B cell (primary cell): ENCODE measurements around the gene RASSF9. TPM values are rescaled to one million over a fixed set of nuclear protein-coding genes. Genes with fewer than 3 reads are reported as not detected.

Source experiments
- ATAC-seq: fragments of 200-7000 bp; cut with Tn5 transposase; one replicate; pipeline ENCODE4 v1.10.0; 2021; ENCODE audit warnings: low read depth, mild to moderate bottlenecking, moderate number of reproducible peaks, moderate library complexity
- CTCF ChIA-PET: fragments of 350-600 bp; sonication (Branson Sonifier 250); formaldehyde crosslinking; loops from one replicate; lab custom pipeline; 2021; ENCODE audit warnings: antibody characterized with exemption, inconsistent platforms; lab: Charles Lee
- POLR2A ChIA-PET: fragments of 350-600 bp; sonication (Branson Sonifier 250); formaldehyde crosslinking; loops from one replicate; lab custom pipeline; 2021; ENCODE audit warnings: antibody characterized with exemption; lab: Charles Lee
- DNase-seq: peaks from one replicate; pipeline ENCODE4 v3.0.0; 2013
- H2AFZ ChIP-seq: 2 replicates; pipeline ENCODE4 v1.6.1; 2012; ENCODE audit warnings: mild to moderate bottlenecking, low read depth, low read length; ENCODE audit not compliant: insufficient read depth, poor library complexity, severe bottlenecking
- H3K27ac ChIP-seq, 2 donors: 1 replicate in 1 of 2; 2 replicates in 1 of 2; pipeline ENCODE4 v1.5.1; 2012 to 2013; ENCODE audit warnings: low read length in 2 of 2, mild to moderate bottlenecking in 2 of 2, moderate library complexity in 1 of 2
- H3K27me3 ChIP-seq, 4 experiments: fragments of 200-600 bp in 1 of 4; sonication (generic) in 1 of 4; replicated peaks in 1 of 4; 1 replicate in 2 of 4; 2 replicates in 2 of 4; pipeline versions ENCODE4 v1.6.1 to v1.7.0; 2013 to 2016; ENCODE audit warnings: low read length in 3 of 4, mild to moderate bottlenecking in 2 of 4, mixed read lengths in 1 of 4, moderate library complexity in 1 of 4; ENCODE audit not compliant: insufficient read depth in 4 of 4, control insufficient read depth in 3 of 4; ENCODE audit errors: control extremely low read depth in 1 of 4
- H3K36me3 ChIP-seq, 2 experiments: replicated peaks in 1 of 2; 1 replicate in 1 of 2; 2 replicates in 1 of 2; pipeline versions ENCODE4 v1.6.1 to v1.7.1; 2013; ENCODE audit warnings: low read length in 1 of 2; ENCODE audit not compliant: insufficient read depth in 2 of 2, control insufficient read depth in 1 of 2; ENCODE audit errors: control extremely low read depth in 1 of 2, extremely low read depth in 1 of 2
- H3K4me1 ChIP-seq, 2 donors: fragments of 200-600 bp in 1 of 2; sonication (generic) in 1 of 2; 1 replicate in 1 of 2; 2 replicates in 1 of 2; pipeline versions ENCODE4 v1.5.1 to v1.6.1; 2013 to 2017; ENCODE audit warnings: low read length in 2 of 2; ENCODE audit not compliant: control insufficient read depth in 2 of 2, insufficient read depth in 2 of 2
- H3K4me2 ChIP-seq: replicated peaks from 2 replicates; pipeline ENCODE3; 2012; ENCODE audit warnings: mild to moderate bottlenecking, low read depth, low read length; ENCODE audit not compliant: poor library complexity, severe bottlenecking
- H3K4me3 ChIP-seq, 5 experiments: fragments of 200-600 bp in 1 of 5; sonication (generic) in 1 of 5; 1 replicate in 3 of 5; 2 replicates in 2 of 5; pipeline versions ENCODE4 v1.5.1 to v1.7.0; 2011 to 2016; ENCODE audit warnings: low read length in 4 of 5, mild to moderate bottlenecking in 4 of 5, low read depth in 2 of 5, control low read depth in 1 of 5, moderate library complexity in 1 of 5; ENCODE audit not compliant: insufficient read depth in 1 of 5; ENCODE audit errors: control extremely low read depth in 1 of 5, extremely low read depth in 1 of 5
- H3K79me2 ChIP-seq: fragments of 200-600 bp; sonication (generic); one replicate; pipeline ENCODE4 v1.6.0; 2016; ENCODE audit warnings: low read length; ENCODE audit not compliant: control insufficient read depth, insufficient read depth
- H3K9ac ChIP-seq: fragments of 200-600 bp; sonication (generic); 2 replicates; pipeline ENCODE4 v1.6.1; 2017; ENCODE audit warnings: mild to moderate bottlenecking, low read length, moderate library complexity
- H3K9me3 ChIP-seq, 3 donors: one replicate each; pipeline versions ENCODE4 v1.6.1 to v1.7.1; 2013; ENCODE audit warnings: low read length in 2 of 3; ENCODE audit not compliant: control insufficient read depth in 2 of 3, insufficient read depth in 1 of 3; ENCODE audit errors: control extremely low read depth in 1 of 3
- H4K20me1 ChIP-seq: 2 replicates; pipeline ENCODE4 v1.6.0; 2012; ENCODE audit warnings: mild to moderate bottlenecking, low read length; ENCODE audit not compliant: insufficient read depth, control insufficient read depth, poor library complexity, severe bottlenecking
- H3K27ac Mint-ChIP-seq: one replicate; pipeline ENCODE4 v1.8.0; 2021; ENCODE audit warnings: mixed read lengths
- H3K27me3 Mint-ChIP-seq: one replicate; pipeline ENCODE4 v1.8.0; 2021; ENCODE audit warnings: mixed read lengths
- H3K4me1 Mint-ChIP-seq: one replicate; pipeline ENCODE4 v1.8.0; 2021; ENCODE audit warnings: mixed read lengths
- H3K4me3 Mint-ChIP-seq: one replicate; pipeline ENCODE4 v1.8.0; 2021; ENCODE audit warnings: mixed read lengths
- H3K9me3 Mint-ChIP-seq: one replicate; pipeline ENCODE4 v1.8.0; 2022; ENCODE audit warnings: mixed read lengths; ENCODE audit not compliant: insufficient read depth
- CTCF ChIP-seq: fragments of 200-600 bp; IDR thresholded peaks from one replicate; pipeline ENCODE4 v1.8.0; 2022; ENCODE audit warnings: antibody characterized with exemption, mild to moderate bottlenecking
- EZH2 ChIP-seq: IDR thresholded peaks from 2 replicates; pipeline ENCODE4 v1.6.1; 2012; ENCODE audit warnings: borderline replicate concordance, low read depth, mild to moderate bottlenecking, moderate library complexity, low read length; ENCODE audit not compliant: insufficient read depth, poor library complexity, severe bottlenecking
- WGBS: methylation state at CpG from one replicate; pipeline ENCODE4 v1.1.5; 2013; ENCODE audit warnings: missing lambda C conversion rate; ENCODE audit not compliant: insufficient coverage; 5-methylcytosine and 5-hydroxymethylcytosine counted together
- intact Hi-C: fragments of 100-400 bp; cut with micrococcal nuclease; formaldehyde crosslinking; loops from one replicate; pipeline ENCODE4 v1.10.0; 2022
- polyA plus RNA-seq: library from polyadenylated mRNA; depleted of rRNA; stranded (reverse); fragments of >200 nt; gene quantifications from 2 replicates; pipeline ENCODE4 v1.2.3, GENCODE V29; 2012
- total RNA-seq, 2 donors: library from RNA; stranded (reverse); fragments of 120-200 nt in 1 of 2; gene quantifications; 1 replicate in 1 of 2; 2 replicates in 1 of 2; pipeline versions ENCODE4 v1.2.3 to v1.2.4, GENCODE V29; 2013 to 2022

The RASSF9 gene
- total and polyA plus RNA-seq, 2 donors (not counting 1 experiment from before 2014, with no cell fraction given), result not detected

DNA sequence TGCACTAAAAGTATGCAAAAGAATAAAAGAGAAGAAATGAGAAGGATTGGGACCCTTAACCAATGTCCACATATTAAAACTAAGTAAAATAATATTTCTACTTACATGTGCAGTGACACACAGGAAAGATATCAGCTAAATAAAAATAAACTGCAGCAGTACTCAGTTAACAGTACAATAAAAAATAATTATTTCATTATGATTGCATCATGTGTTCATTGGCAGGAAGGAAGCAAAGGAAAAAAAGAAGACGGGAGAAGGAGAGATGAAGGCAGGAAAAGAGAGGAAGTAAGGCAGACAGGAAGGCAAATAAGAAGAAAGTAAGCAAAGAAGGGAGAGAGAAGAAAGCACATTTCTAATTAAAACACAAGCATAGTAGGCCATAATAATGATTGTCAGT lies 33.0 kb downstream of the RASSF9 start:
- POLR2A ChIA-PET, result no interaction called here
- no peaks in the 10 kb centered on the region for H3K9me3 ChIP-seq
- CTCF ChIA-PET, result no interaction called here
- no peaks in the 10 kb centered on the region for H3K27me3 ChIP-seq
- H3K27ac Mint-ChIP-seq, result no peak overlapping the region
- no peaks in the 10 kb centered on the region for H3K4me1 Mint-ChIP-seq
- intact Hi-C loops, result no loop called here
- H3K9ac ChIP-seq, result no peak overlapping the region
- peaks cover 3% of the 10 kb centered on the region for H3K9me3 Mint-ChIP-seq
- H3K27ac ChIP-seq, result no peak overlapping the region
- TF ChIP-seq CTCF (no peak), EZH2 (no peak)
- H3K4me2 ChIP-seq, result no peak overlapping the region
- no peak overlapping the region for H3K4me3 ChIP-seq
- no peaks in the 10 kb centered on the region for H3K36me3 ChIP-seq
- no peak for DNase-seq
- H3K27me3 Mint-ChIP-seq, result no peaks in the 10 kb centered on the region
- H4K20me1 ChIP-seq, result no peaks in the 10 kb centered on the region
- no peak overlapping the region for H2AFZ ChIP-seq
- H3K79me2 ChIP-seq, result no peaks in the 10 kb centered on the region
- no CpG with 5 or more reads among the region's 1 CpG for WGBS
- no peaks in the 10 kb centered on the region for H3K4me1 ChIP-seq
- no peak overlapping the region for H3K4me3 Mint-ChIP-seq
- no peak for ATAC-seq

DNA sequence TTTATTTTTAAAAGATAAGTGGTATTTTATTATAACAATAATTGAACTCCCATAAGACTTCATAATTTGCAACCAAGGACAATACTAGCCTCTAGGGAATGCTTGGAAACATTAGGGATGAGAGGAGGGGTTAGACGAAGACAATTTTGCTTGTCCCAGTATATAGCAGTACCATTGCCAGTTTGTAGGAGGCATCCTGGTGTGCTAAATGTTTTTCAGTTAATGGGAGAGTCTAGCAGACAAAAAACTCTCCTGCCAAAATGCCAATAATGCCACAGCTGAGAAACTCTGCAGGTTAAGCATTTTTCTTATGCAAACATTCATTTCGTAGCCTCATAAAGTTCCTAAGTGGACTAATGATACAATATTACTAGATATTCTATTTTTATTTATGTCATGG lies 38.1 kb downstream of the RASSF9 start:
- Mint-ChIP-seq H3K27me3 (no peaks in the 10 kb centered on the region), H3K27ac (no peak overlapping the region), H3K9me3 (no peaks in the 10 kb centered on the region), H3K4me3 (no peak overlapping the region), H3K4me1 (no peaks in the 10 kb centered on the region)
- Histone ChIP-seq H3K27ac (no peak overlapping the region), H4K20me1 (no peaks in the 10 kb centered on the region), H3K79me2 (no peaks in the 10 kb centered on the region), H3K27me3 (no peaks in the 10 kb centered on the region), H3K9ac (no peak overlapping the region), H3K4me2 (no peak overlapping the region), H3K4me1 (no peaks in the 10 kb centered on the region), H2AFZ (no peak overlapping the region), H3K4me3 (no peak overlapping the region), H3K9me3 (no peaks in the 10 kb centered on the region), H3K36me3 (no peaks in the 10 kb centered on the region)
- ChIA-PET POLR2A (no interaction called here), CTCF (no interaction called here)
- WGBS, result no CpG with 5 or more reads among the region's 2 CpGs
- ATAC-seq (no peak), DNase-seq (no peak)
- intact Hi-C loops, result no loop called here
- no peak for TF ChIP-seq EZH2
- TF ChIP-seq CTCF, result no peak
